GM18507 (cell line): ENCODE measurements around the gene DCBLD1.
A peak's percentile ranks its signal among the peaks of the same experiment; 100 is the strongest.

Experiments
- DNase-seq: peaks from one replicate; pipeline ENCODE4 v3.0.0; 2011; ENCODE audit warnings: low read depth; ENCODE audit not compliant: insufficient read length; ENCODE audit errors: extremely low spot score
- FAIRE-seq: peaks from 2 replicates; lab custom pipeline; 2011; peaks lifted over from hg19 to GRCh38; lab: Jason Lieb, UNC

Gene DCBLD1

DNA sequence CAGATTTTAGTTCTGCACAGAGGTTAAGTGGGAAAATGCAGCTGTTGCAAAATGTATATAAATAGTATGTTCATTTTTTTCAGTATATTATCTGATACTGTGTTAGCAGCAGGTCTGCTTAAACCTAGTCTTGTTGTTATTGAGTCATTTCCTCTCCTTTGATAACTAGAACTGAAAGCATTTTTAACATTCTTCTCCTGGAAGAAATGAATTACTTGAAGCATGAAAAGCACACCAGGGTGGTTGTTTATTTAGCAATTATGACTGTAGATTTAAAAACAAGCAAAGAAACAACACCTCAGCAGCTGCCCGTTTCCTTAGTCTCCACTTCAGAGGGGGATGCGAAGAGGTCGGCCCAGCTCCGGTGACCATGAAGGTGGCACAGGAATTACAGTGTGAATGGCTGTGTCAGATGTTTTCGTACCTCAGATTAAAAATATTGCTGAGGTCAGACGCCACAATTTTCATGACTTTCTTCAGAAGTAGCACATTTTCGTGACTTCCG, 66.4 kb downstream of the DCBLD1 start:
- DNase-seq (no peak), FAIRE-seq (no peak)

DNA sequence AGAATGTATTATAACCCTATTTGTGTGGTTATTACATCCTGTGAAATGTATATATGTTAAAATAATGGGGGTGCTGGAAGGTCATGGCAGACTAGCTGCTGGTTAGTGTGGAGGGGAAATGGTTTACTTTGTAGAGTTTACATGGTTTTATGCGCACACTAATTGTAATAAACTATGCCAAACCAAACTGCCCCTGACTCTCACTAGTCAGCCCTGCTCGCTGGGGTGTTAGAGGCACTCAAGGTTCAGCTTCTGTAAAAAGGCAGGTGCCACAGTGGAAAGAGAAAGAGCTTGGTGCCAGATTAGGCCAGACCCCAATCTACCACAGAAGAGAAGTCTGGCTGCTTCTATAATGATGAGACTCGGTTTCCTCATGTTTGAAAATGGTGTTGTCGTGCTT, 67.1 kb downstream of the DCBLD1 start:
- FAIRE-seq, result no peak
- DNase-seq, result no peak

DNA sequence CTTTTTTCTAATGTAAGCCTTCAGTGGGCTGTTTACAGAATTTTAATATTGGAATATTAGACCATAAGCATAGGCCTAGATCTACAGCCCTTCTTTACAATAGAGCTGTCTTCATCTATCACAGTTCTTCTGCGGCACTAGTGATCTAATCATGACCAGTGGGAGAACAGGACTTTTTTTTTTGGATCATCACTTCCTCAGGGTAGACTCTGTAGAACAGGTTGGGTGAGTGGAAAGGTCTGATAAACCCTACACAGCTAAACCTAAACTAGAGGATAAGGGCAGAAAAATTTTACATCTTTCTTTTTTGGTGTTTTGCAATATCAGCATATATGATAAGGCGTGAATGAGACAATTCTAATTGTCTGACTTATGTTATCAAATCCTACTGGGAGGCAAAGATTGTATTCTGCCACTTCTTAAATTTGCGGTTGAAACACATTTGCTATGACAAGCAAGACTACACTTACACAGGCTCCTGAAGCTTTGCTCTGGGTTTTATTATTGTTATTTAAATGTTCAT, 67.7 kb downstream of the DCBLD1 start:
- FAIRE-seq, result no peak
- no peak for DNase-seq

DNA sequence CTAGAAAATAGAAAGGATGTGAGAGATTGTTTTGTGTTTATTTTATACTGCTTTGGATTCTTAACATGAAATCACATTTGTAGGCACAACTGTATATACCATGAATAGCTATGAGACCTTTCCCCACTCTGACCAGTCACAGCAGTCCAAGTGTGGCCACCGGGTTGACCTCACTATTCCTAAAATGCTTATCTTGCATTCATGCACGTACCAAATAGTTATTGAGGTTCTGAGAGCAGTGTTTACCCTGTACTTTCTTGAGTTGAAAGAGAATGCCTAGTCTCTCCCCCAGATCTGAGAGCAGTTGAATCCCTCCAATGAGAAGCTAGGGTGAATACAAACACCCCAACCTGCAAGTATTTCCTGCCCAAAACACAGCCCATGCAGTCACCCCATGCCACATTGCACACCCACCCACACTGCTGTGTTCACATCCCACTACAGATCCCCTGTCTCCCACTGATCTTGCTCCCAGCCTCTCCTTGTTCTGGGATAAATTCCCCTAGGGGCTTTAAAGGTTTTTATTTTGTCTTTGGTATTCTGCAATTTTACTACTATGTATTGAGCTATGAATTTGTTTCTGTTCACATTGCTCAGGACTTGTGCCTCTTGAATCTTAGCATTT, 68.3 kb downstream of the DCBLD1 start:
- DNase-seq, result no peak

DNA sequence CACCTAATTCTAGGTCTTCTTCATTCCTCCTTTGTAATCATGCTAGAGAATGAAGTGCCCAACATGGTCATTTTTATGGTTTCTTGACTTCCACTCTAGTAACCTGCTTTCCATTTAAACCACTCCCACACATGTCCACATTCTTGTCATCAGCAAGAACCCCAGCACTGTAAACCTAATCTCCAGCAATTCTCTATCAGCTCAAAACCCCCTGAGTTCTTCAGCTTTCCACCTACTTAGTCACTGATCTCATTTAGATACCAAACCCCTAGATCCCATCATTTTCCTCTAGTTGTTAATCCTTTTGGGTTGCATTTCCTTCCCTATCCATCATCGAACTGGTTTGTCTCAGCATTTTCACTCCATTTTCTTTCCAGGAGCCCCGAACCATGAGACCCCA, 70.1 kb downstream of the DCBLD1 start:
- DNase-seq (no peak), FAIRE-seq (no peak)

More for the DNA sequence above, 68.3 kb downstream of the DCBLD1 start:
- FAIRE-seq, result no peak

DNA sequence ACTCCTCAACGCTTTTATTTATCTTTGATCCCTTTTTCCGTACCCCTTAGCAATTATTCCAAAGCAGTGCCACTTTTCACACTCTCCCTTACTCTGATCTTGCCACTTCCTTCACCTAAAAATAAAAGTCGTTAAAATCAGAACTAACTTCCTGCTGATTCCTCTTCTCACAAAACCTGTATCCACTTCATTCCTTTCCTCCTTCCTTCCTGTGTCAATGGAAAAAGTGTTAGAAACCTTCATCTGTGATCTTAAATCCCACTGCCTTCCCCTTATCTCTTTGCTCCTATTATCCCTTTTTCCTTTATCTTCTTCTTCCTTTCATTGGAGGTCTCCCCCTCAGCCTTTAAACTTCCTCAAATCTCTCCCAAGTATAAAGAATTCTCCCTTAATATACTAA, 70.7 kb downstream of the DCBLD1 start:
- no peak for DNase-seq
- FAIRE-seq, result no peak

DNA sequence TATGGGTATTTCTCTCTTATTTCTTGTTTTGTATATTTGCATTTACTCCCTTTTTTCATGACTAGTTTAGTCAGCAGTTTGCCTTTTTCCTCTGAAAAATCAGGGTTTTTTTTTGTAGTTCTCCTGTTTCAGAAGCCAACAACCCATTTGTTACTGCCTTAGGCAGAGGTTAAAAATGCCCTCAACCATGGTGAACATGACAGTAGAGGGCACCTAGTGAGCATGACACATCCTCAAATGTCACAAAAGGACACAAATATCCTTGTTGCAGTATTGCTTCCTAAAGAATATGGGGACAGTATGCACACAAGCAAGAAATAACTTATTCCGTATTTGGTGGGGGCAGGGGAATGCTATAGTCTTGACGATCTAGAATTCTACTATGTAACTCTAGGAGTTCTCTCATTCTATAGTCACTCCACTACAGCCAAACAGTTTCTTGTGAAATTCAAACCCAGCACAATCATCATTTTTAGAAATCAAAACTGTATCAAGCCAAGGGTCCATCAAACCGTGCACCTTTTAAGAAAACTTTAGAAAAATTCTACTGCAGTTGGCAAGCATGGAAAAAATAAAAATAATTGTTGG, 72.9 kb downstream of the DCBLD1 start:
- no peak for DNase-seq
- FAIRE-seq, result no peak

DNA sequence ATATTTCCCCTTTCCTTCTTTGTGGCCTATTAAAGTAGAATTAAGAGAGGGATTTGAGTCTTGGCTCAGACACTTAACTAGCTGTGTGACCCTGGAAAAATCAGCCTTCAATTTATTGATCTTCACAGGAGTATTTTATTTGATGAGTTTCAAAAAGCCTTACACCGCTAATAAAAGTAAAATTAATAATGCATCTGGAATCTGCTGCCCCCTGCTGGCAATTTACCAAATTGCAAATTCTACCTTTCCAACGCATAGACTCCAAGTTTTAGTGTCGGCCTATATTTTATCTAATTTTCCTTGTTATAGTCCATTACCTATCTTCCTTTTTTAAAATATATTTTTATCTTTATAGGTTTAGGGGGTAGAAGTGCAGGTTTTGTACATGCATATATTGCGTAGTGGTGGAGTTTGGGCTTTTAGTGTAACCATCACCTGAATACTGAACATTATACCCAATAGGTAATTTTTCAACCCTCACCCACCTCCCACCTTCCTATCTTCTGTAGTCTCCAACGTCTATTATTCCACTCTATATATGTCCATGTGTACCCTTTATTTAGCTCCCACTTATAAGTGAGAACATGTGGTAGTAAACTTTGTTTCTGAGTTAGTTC, 73.5 kb downstream of the DCBLD1 start:
- no peak for FAIRE-seq

DNA sequence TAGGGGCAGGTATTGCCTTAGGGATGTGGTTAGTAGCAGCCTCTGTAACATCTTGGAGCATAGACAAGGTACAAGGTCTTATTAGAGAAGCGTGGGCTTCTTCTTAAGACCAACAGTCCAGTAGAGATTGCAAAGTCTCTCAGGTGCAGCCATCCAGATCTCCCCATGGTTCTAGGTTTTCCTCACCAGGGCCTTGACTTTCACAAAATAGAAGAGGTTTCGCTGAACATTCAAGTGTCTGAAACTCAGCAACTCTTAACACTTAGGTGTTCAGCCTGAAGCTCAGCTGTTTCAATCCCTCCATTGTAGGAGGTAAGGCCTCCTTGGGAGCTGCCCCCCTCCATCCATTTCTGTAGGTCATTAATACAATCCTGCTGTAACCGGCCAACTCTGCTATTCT, 75.5 kb downstream of the DCBLD1 start:
- FAIRE-seq, result no peak
- no peak for DNase-seq

More for the DNA sequence above, 73.5 kb downstream of the DCBLD1 start:
- no peak for DNase-seq

DNA sequence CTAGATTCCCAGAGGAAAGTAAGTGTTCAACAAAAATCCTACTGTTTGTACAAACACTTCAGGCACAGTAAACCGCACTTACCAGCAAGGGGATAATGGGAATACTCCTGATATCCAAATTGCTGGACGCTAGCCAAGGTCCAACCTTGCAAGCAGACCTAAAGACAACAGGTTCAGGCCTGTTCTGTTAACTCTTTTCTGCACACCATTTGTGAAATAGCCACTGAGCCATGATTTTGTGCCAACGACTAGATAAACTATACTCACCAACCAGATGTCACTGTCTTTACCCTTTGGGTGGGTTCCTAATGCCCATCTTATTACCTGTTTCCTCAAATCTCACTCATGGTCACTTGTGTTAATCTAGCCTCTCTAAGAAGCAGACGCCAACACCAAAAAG, 76.3 kb downstream of the DCBLD1 start:
- DNase-seq (no peak), FAIRE-seq (no peak)

DNA sequence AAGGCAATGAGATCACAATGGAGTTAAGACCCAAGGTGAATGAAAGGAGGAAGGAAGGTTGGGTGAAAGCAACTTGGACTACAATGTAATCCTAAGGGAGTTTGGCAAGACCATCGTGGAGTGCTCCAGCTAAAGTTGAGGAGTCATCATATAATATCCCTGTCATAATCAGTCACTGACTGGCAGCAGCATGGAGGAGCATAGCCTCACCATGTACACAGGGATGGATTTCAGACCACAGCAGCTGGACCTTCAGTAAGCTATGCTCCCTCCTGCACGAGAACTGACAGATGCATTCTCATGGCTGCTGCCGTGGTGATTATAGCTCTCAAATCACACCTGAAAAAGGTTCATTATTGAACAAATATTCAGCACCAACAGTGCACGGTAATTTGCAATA, 76.8 kb downstream of the DCBLD1 start:
- DNase-seq (no peak), FAIRE-seq (no peak)

DNA sequence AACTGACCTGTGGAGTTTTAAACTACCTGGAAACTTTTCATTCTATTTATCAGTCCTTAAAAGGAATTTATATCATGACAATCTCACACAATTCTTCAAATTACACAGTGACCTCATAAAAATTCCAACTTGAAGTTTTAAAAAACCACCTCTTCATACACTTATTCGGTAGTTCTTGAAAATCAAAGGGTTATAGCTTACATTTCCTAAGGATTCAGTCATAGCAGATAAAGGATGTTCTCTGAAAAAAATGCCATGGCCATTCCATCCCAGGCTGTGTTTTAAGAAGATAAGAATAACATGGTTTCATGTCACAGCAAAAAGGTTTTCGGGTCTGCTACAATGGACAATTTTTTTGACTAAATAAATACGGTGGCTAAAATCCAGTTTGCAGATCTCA, 78.7 kb downstream of the DCBLD1 start:
- no peak for FAIRE-seq
- no peak for DNase-seq

DNA sequence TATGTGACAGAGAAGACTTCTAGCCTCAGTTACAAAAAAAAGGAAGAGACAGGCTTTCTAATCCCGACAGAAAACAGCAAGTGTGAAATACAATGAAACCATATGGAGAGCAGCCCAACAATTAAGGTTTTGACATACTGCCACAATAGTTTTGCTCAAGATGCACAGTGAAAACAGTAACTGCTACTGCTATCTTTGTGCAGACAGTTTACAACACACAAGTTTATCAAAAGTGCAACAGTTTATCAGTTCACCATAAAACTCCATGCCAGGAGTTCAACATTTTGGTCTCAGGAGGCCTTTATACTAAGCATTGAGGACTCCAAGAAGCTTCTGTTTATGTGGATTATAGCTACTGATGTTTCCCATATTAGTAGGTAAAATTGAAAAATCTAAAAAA, 82.2 kb downstream of the DCBLD1 start:
- DNase-seq, result no peak
- peak; percentile 42 for FAIRE-seq

DNA sequence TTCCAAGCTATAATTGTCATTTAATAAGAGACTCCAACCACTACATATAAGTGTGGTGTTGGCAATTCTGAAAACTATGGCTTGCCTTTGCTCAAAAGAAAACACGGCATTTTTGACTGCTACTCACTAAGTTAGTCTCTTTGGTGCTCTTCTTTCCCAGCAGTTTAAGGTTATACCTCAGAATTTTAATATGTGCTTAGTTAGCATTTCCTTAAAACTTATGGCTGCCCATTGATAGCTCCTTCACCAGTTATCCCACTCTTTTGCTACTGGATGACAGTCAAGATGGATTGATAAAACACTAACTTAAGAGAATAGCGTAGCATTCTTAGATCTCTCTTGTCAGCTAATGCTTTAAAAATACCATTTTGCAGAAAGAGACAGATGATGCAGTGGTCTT, 85.8 kb downstream of the DCBLD1 start:
- FAIRE-seq, result no peak

DNA sequence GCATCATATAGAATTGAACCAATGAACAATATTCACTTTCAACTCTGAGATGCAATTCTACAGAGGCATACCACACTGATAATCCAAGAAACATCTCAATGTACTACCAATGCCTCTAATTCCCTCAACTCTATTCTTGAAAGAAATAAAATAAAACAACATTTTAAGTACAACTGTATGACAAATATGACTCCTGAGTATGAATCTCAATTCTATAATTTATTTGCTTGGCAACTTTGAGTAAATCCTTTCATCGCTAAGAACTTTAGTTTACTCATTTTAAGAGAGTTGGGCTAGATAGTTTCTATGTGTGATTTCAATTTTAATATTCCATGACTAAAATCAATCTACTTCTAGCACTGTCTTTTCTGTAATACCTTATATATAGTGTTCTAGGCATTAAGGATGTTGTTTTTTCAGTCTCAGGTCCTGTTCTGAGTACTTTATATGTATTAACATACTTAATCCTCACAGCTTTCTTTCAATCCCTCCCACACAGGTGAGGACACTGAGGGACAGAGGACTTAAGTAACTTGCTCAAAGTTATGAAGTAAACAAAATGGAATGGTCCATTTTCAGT, 86.4 kb downstream of the DCBLD1 start:
- FAIRE-seq (no peak), DNase-seq (no peak)

More for the DNA sequence above, 85.8 kb downstream of the DCBLD1 start:
- DNase-seq, result no peak

DNA sequence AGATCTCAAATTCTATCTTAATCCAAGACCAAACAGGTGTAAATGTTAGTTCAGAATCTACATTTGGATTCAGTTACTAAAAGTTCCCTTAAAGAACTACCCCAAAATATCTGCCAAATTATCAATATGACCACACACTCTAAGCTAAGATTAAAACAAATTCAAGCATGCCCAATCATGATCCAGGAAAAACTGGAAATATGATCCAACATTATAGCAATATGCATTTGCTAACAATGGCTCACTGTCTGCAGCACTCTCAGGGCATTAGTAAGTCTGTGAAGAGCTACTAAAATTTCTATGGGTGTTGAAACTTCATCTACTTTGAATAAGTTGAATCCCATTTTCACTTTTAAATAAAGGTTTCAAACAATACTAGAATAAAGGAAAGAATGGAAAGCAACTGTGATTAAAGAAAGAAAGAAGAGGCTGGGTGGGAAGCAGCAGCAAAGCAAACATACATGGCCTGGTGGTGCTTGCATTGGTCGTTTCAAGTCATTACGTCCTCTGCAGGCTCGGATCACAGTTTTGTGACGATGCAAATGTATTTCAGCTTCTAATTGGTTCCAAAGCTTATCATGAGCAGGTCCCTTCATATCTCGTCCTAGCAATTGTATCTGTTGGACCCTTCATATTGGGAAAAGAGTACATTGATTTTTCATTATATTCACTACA, 90.7 kb downstream of the DCBLD1 start:
- DNase-seq, result no peak
- FAIRE-seq, result peak; percentile 29

DNA sequence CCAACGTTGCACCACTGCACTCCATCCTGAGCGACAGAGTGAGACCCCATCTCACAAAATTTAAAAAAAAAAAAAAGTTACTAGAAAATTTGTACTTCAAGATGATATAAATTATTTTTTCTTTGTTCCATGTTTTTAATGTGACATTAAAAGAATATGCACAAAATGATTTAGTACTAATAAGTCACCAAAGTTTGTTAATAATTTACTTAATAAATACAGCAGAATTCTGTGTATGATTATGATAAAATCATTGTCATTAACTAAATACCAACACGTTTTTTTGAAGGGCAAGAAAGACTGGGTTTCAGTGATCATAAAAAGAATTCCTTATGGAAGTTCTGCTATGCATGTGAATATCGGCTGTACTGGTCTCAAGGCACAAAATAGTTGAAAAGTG, 91.7 kb downstream of the DCBLD1 start:
- no peak for FAIRE-seq
- no peak for DNase-seq

DNA sequence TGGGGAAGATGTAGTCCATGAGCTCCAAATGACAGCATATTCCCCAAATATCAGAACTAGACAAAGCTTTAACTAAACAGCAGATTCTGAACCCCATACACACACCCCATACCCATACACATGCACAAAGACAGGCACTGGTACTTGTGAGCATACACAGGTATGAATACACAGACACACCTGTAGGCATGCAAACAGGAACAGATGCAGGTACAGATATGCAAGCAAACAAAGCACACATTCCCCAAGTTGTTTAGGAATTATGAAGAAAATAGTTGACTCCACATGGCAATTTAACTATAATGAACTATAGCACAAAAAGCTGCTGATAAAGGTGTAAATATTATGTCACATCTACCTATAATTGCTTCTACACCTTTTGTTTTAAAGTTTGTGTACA, 103.2 kb downstream of the DCBLD1 start:
- FAIRE-seq (no peak), DNase-seq (no peak)

DNA sequence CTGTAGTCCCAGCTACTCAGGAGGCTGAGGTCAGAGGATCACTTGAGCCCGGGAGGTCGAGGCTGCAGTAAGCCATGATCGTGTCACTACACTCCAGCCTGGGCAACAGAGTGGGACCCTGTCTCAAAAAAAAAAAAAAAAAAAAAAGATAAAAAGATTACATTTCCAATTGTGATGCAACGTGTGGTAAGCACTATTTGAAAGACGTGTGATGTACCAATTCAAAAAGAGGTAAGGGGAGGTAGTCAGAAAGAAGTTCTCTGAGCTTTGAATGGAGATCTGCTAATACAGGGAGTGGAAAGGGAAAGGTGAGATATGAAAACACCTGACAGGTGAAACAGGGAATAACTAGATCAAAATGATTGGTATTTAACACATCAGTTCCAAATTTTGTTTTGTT, 108.0 kb downstream of the DCBLD1 start:
- no peak for FAIRE-seq
- DNase-seq, result no peak

DNA sequence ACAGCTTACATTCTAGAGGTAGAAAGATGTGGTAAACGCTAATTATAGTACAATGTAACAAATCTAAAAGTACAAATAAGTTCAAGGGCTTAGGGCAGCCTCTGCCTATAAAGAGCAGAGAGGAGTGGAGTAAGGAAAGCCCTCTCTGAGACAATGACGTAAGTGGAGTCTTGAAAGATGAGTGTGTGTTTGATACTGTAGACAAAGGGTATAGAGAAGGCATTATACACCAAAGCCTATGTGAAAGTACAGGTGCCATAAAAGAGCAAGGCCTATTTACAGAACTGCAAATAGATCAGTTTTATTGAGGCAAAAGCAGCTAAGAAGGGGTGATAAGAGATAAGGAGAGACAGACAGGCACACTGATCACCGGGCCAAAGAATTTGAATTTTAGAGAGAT, 108.9 kb downstream of the DCBLD1 start:
- FAIRE-seq (no peak), DNase-seq (no peak)
